WTC11 (cell line): ENCODE data around the gene EBI3.

Source experiments
- CREM ChIP-seq: sonication (generic); formaldehyde crosslinking; IDR thresholded peaks from 2 replicates; pipeline ENCODE4 v1.8.1; 2022; ENCODE audit warnings: mild to moderate bottlenecking, missing genetic modification reagents, moderate library complexity
- HMGA2 ChIP-seq: fragments of 250-450 bp; sonication (Bioruptor Pico); IDR thresholded peaks from 2 replicates; pipeline ENCODE4 v1.4.0; 2021; ENCODE audit warnings: mild to moderate bottlenecking, moderate library complexity
- JUN ChIP-seq: sonication (generic); formaldehyde crosslinking; IDR thresholded peaks from 2 replicates; pipeline ENCODE4 v1.8.0; 2023; ENCODE audit warnings: mild to moderate bottlenecking, missing genetic modification reagents
- KAT7 ChIP-seq: sonication (generic); formaldehyde crosslinking; IDR thresholded peaks from 2 replicates; pipeline ENCODE4 v1.8.1; 2023; ENCODE audit warnings: missing genetic modification reagents, mild to moderate bottlenecking, borderline replicate concordance
- NR3C1 ChIP-seq: sonication (generic); formaldehyde crosslinking; conservative IDR thresholded peaks from 2 replicates; pipeline ENCODE4 v1.8.1; 2023; ENCODE audit warnings: low read depth, mild to moderate bottlenecking, missing genetic modification reagents
- RORB ChIP-seq: fragments of 250-450 bp; sonication (Bioruptor Pico); IDR thresholded peaks from 2 replicates; pipeline ENCODE4 v1.9.0; 2021; ENCODE audit warnings: mild to moderate bottlenecking
- TF ChIP-seq, protein P1 (sequence below): sonication (generic); formaldehyde crosslinking; IDR thresholded peaks from 2 replicates; pipeline ENCODE4 v1.8.0; 2022; ENCODE audit warnings: mild to moderate bottlenecking, missing genetic modification reagents
- TF ChIP-seq, protein P2 (sequence below): sonication (generic); formaldehyde crosslinking; IDR thresholded peaks from 2 replicates; pipeline ENCODE4 v1.8.1; 2023; ENCODE audit warnings: mild to moderate bottlenecking, missing genetic modification reagents
- TF ChIP-seq, protein P3 (sequence below): sonication (generic); formaldehyde crosslinking; conservative IDR thresholded peaks from 2 replicates; pipeline ENCODE4 v1.8.1; 2022; ENCODE audit warnings: mild to moderate bottlenecking, missing genetic modification reagents
- TF ChIP-seq, protein P4 (sequence below): fragments of 200-600 bp; IDR thresholded peaks from 2 replicates; pipeline ENCODE4 v1.8.0; 2022; ENCODE audit warnings: antibody characterized with exemption
- TF ChIP-seq, protein P5 (sequence below): sonication (generic); formaldehyde crosslinking; IDR thresholded peaks from 2 replicates; pipeline ENCODE4 v1.8.0; 2022; ENCODE audit warnings: mild to moderate bottlenecking, missing genetic modification reagents

DNA sequence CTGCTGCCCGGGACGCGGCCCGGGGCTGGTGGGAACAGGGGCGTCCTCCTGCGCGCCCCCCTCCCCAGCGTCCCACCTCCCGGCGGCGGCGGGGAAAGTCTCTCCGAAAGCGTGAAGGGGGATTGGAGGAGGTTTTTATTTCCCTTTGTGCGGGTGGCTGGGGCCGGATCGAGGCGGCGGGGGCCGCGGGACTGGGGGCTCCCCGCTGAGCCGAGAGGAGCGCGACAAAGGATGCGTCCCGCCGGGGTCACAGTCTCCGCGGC, 49.9 kb downstream of the EBI3 start:
- TF ChIP-seq, protein P1, sequence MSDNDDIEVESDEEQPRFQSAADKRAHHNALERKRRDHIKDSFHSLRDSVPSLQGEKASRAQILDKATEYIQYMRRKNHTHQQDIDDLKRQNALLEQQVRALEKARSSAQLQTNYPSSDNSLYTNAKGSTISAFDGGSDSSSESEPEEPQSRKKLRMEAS (CRISPR knock-in tag) = no peak
- TF ChIP-seq, protein P2, sequence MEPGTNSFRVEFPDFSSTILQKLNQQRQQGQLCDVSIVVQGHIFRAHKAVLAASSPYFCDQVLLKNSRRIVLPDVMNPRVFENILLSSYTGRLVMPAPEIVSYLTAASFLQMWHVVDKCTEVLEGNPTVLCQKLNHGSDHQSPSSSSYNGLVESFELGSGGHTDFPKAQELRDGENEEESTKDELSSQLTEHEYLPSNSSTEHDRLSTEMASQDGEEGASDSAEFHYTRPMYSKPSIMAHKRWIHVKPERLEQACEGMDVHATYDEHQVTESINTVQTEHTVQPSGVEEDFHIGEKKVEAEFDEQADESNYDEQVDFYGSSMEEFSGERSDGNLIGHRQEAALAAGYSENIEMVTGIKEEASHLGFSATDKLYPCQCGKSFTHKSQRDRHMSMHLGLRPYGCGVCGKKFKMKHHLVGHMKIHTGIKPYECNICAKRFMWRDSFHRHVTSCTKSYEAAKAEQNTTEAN (CRISPR knock-in tag) = no peak
- TF ChIP-seq, protein P3, sequence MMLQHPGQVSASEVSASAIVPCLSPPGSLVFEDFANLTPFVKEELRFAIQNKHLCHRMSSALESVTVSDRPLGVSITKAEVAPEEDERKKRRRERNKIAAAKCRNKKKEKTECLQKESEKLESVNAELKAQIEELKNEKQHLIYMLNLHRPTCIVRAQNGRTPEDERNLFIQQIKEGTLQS (CRISPR knock-in tag) = no peak
- TF ChIP-seq, protein P4, sequence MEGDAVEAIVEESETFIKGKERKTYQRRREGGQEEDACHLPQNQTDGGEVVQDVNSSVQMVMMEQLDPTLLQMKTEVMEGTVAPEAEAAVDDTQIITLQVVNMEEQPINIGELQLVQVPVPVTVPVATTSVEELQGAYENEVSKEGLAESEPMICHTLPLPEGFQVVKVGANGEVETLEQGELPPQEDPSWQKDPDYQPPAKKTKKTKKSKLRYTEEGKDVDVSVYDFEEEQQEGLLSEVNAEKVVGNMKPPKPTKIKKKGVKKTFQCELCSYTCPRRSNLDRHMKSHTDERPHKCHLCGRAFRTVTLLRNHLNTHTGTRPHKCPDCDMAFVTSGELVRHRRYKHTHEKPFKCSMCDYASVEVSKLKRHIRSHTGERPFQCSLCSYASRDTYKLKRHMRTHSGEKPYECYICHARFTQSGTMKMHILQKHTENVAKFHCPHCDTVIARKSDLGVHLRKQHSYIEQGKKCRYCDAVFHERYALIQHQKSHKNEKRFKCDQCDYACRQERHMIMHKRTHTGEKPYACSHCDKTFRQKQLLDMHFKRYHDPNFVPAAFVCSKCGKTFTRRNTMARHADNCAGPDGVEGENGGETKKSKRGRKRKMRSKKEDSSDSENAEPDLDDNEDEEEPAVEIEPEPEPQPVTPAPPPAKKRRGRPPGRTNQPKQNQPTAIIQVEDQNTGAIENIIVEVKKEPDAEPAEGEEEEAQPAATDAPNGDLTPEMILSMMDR = no peak
- TF ChIP-seq JUN = no peak
- TF ChIP-seq HMGA2 (CRISPR knock-in tag) = no peak
- TF ChIP-seq RORB (CRISPR knock-in tag) = no peak
- TF ChIP-seq CREM = no peak
- TF ChIP-seq KAT7 (CRISPR knock-in tag) = no peak
- TF ChIP-seq NR3C1 (CRISPR knock-in tag) = no peak
- TF ChIP-seq, protein P5, sequence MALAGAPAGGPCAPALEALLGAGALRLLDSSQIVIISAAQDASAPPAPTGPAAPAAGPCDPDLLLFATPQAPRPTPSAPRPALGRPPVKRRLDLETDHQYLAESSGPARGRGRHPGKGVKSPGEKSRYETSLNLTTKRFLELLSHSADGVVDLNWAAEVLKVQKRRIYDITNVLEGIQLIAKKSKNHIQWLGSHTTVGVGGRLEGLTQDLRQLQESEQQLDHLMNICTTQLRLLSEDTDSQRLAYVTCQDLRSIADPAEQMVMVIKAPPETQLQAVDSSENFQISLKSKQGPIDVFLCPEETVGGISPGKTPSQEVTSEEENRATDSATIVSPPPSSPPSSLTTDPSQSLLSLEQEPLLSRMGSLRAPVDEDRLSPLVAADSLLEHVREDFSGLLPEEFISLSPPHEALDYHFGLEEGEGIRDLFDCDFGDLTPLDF (CRISPR knock-in tag) = no peak
